AG09319 (cell line): ENCODE measurements around the gene ZGLP1.

Experiments
- DNase-seq: peaks from one replicate; pipeline ENCODE4 v3.0.0-alpha.2; 2010; ENCODE audit warnings: low read depth; ENCODE audit errors: extremely low read depth
- TF ChIP-seq, protein P1 (sequence below): IDR thresholded peaks from 2 replicates; pipeline ENCODE4 v1.5.1; 2011; ENCODE audit warnings: low read depth, mild to moderate bottlenecking, inconsistent platforms, low read length, moderate library complexity

The ZGLP1 gene

DNA sequence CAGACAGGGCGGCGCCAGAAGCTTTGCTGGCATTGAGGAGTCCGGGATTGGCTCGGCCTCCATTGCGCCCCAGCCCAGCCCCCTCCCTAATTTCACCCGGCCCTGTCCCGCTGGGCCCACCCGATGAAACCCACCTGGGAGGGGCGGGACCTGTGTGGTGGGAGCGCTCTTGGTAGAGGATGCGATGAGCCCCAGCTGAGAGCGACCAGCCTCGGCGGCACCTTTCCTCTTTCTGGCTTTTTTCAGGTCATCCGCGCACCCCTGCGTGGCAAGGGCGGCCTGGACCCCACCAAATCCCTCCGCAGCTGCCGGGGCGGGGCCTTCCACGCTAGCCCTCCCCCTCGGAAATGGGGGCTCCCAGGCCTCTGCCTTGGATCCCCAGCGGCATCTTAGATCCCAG, at the start of gene ZGLP1:
TSS of gene ZGLP1 (minus strand) at position 393 of the 400 bp plus-strand sequence.
- TF ChIP-seq, protein P1, sequence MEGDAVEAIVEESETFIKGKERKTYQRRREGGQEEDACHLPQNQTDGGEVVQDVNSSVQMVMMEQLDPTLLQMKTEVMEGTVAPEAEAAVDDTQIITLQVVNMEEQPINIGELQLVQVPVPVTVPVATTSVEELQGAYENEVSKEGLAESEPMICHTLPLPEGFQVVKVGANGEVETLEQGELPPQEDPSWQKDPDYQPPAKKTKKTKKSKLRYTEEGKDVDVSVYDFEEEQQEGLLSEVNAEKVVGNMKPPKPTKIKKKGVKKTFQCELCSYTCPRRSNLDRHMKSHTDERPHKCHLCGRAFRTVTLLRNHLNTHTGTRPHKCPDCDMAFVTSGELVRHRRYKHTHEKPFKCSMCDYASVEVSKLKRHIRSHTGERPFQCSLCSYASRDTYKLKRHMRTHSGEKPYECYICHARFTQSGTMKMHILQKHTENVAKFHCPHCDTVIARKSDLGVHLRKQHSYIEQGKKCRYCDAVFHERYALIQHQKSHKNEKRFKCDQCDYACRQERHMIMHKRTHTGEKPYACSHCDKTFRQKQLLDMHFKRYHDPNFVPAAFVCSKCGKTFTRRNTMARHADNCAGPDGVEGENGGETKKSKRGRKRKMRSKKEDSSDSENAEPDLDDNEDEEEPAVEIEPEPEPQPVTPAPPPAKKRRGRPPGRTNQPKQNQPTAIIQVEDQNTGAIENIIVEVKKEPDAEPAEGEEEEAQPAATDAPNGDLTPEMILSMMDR, result no peak
- no peak for DNase-seq

DNA sequence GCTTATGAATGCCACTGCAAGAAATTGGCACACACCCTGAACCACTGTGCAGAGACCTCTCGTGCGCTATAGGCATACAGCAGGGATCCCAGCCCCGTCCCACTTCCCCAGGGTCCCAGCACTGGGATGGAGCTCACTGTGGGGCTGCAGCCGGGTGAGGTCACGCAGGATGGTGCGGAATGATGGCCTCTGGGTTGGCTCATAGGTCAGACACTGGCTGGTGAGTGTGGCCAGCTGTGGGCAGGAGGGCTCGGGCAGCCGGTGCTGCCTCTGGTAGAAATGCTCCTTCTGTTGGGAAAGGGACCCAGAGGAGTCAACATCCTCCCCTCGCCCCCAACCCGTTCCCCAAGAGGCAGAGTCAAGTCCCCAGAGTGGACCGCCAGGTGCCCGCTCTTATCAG, 46.8 kb upstream of the ZGLP1 start:
- no peak for DNase-seq
- TF ChIP-seq, protein P1, result no peak

DNA sequence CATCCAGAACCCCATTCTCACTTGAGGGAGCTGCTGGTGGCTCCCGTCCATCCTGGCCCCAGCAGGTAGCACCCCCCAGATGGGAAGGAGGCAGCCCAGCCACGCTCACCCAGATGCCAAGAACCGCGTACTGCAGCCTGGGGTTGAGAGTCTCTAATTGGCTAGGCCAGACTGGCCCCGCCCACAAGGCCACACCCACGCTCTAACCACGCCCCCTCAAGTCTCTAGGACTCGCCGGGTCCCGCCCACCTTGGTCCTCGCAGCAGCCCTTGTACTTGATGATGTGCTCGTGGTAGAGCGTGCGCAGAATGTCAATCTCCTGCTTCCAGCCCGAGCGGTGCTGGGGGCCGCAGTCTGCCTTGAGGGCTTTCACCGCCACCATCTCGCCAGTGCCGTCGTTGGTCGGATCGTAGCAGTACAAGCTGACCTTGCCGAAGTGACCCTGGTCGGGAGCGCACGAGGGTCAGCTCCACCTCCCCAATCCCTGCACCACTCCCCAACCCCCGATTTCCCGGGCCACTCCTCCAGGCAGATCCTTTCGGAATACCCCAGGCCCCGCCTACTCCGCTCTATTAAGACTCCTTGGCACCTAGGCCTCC, 44.3 kb upstream of the ZGLP1 start:
- TF ChIP-seq, protein P1, result no peak
- DNase-seq, result no peak

DNA sequence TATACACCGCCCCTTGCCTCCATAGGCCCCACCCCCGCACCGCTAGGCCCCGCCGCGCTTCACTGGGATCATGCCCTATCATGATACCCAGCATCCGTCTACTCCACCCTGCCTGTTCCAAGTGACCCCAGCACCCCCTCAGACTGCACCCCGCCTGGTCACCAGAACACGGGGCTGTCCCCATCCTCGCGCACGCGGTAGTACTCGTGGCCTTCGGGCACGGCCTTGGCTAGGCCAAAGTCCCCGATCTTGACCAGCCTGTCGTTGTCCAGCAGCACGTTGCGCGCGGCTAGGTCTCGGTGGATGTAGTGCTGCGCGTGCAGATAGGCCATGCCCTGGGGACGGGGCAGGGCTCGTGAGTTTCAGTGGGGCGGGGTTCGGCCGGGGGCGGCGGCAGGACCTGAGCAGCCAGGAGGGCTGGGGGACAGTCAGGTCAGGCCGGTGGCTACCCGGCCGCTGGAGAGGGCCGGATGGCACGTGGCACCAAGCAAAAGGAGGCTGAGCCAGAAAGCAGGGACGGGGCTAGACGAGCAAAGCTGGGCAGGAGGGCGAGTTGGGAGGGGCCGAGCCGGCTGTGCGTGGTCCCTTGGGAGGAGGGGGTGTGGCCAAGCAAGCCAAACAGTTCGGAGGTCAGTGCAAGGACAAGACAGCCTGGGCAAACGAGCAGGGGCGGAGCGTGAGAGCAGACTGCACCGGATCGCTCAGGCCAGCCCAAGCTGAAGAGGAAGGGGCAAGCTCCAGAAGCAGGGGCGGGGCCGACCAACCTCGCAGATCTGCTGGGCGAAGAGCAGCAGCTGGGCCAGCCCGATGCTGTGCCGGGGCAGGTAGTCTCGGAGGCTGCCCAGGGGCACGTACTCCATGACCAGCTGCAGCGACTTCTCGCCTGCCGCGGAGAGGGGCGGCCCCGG, 43.4 kb upstream of the ZGLP1 start:
- DNase-seq, result no peak
- TF ChIP-seq, protein P1, result no peak

DNA sequence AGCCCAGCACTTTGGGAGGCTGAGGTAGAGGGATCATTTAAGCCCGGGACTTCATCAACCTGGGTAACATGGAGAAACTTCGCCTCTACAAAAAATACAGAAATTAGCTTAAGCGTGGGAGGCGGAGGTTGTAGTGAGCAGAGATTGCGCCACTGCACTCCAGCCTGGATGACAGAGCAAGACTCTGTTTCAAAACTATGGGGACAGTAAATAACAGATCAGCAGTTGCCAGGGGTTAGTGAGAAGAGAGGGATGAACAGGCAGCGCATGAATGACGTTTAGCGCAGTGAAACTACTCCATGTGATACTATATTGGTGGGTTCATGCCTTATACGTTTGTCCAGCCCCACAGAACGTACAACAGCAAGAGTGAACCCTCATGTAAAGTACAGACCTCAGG, 36.9 kb upstream of the ZGLP1 start:
- DNase-seq, result no peak
- TF ChIP-seq, protein P1, result no peak

DNA sequence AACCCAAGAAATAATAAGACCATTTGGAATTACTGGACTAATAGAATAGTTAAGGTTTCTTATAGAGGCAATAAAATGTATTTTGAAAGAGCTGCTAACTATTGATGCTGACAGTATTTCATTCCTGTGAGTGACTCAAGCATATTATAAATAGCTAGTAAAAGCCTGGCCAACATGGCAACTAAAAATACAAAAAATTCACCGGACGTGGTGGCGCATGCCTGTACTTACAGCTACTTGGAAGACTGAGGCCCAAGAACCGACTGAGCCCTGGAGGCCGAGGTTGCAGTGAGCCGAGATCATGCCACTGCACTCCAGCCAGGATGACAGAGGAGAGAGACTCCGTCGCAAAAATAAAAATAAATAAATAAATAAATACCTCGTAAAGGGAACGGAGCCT, 35.2 kb upstream of the ZGLP1 start:
- TF ChIP-seq, protein P1, result no peak
- no peak for DNase-seq

DNA sequence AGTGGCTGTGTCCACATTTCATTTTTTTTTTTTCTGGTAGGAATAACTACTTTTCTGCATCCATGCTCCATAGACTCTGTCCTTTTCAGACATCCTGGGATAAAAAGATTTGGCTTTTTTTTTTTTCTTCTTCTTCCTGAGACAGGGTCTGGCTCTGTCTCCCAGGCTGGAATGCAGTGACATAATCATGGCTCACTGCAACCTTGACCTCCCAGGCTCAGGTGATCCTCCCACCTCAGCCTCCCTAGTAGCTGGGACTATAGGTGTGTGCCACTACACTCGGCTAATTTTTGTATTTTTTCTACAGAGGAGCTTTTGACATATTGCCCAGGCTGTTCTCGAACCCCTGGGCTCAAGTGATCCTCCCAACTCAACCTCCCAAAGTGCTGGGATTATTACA, 33.9 kb upstream of the ZGLP1 start:
- TF ChIP-seq, protein P1, result no peak
- DNase-seq, result no peak
